ENCODE measurements around the gene NCOA6.

DNA sequence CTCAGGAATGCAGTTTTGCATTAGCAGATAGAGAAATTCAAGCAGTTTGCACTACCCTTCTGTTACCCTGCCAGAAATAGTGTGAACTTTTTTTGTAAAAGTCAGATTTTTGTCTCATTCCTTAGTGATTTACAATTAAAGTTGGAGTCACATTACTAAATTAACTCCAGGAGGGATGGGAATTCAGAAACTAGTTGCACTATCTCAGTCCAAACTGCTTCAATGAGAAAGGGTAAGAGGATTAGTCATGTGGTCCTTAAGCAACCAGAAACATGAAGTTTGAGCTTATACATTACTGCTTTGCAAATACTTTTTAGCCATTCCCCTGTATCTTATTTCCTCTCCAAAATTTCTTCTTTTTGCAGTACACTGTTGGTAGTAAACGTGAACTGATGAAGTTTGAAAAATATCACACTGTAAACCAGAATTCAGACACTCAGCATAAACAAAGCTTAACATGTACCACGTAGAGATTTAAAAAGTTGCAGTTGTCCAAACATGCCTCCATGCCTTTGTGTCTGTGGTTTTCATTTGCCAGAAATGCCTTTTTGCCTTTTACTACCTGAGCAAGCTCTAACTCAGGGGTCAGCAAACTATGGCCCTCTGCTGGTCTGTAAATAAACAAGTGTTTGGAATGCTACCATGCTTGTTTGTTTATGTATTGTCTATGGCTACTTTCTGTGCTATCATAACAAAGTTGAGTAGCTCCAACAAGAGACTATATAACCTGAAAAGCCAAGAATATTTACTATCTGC lies 71.6 kb downstream of the NCOA6 start:
- TF ChIP-seq, protein P1, sequence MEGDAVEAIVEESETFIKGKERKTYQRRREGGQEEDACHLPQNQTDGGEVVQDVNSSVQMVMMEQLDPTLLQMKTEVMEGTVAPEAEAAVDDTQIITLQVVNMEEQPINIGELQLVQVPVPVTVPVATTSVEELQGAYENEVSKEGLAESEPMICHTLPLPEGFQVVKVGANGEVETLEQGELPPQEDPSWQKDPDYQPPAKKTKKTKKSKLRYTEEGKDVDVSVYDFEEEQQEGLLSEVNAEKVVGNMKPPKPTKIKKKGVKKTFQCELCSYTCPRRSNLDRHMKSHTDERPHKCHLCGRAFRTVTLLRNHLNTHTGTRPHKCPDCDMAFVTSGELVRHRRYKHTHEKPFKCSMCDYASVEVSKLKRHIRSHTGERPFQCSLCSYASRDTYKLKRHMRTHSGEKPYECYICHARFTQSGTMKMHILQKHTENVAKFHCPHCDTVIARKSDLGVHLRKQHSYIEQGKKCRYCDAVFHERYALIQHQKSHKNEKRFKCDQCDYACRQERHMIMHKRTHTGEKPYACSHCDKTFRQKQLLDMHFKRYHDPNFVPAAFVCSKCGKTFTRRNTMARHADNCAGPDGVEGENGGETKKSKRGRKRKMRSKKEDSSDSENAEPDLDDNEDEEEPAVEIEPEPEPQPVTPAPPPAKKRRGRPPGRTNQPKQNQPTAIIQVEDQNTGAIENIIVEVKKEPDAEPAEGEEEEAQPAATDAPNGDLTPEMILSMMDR (IDR thresholded peaks at IDR 0.05; ENCODE audit: low read length): no peak
- TF ChIP-seq EZH2phosphoT487 (IDR thresholded peaks at IDR 0.05; ENCODE audit: low read length) (no peak), EZH2 (optimal IDR thresholded peaks at IDR 0.05; ENCODE audit: low read depth, low read length) (no peak)

All from MM.1S (cell line).